Pancreas (tissue), 10 donors: ENCODE results near the gene VANGL1. TPM values are rescaled to one million over a fixed set of nuclear protein-coding genes. Genes with fewer than 3 reads are reported as not detected.

Experiments used
- ATAC-seq, 4 donors: fragments of 200-7000 bp; cut with Tn5 transposase; one replicate each; pipeline versions ENCODE4 v1.8.0 to v1.9.1; 2020; ENCODE audit warnings: mild to moderate bottlenecking in 4 of 4, moderate library complexity in 4 of 4
- DNase-seq, 6 donors: peaks; one replicate each; pipeline ENCODE4 v3.0.0-alpha.2; 2020
- FAIRE-seq: peaks from 2 replicates; lab custom pipeline; 2012; peaks lifted over from hg19 to GRCh38; lab: Jason Lieb, UNC
- H3K27ac ChIP-seq, 4 donors: fragments of 200-600 bp; sonication (generic); 1 replicate in 3 of 4; 2 replicates in 1 of 4; pipeline versions ENCODE4 v1.5.0 to v1.8.0; 2020
- H3K27me3 ChIP-seq, 4 donors: fragments of 200-600 bp; one replicate each; pipeline ENCODE4 v1.8.0; 2021
- H3K36me3 ChIP-seq, 3 donors: fragments of 200-600 bp; sonication (generic) in 1 of 3; one replicate each; pipeline versions ENCODE4 v1.5.0 to v1.8.0; 2020 to 2021
- H3K4me1 ChIP-seq, 3 donors: fragments of 200-600 bp; one replicate each; pipeline ENCODE4 v1.8.0; 2021
- H3K4me3 ChIP-seq, 4 donors: fragments of 200-600 bp; sonication (generic) in 2 of 4; one replicate each; pipeline versions ENCODE4 v1.5.0 to v1.8.0; 2020 to 2021
- H3K9me3 ChIP-seq, 4 donors: fragments of 200-600 bp; one replicate each; pipeline ENCODE4 v1.8.0; 2021
- CTCF ChIP-seq, 4 donors: fragments of 200-600 bp; sonication (generic) in 3 of 4; IDR thresholded peaks; one replicate each; pipeline versions ENCODE4 v1.5.0 to v1.8.0; 2021; ENCODE audit warnings: antibody characterized with exemption in 4 of 4
- WGBS, 2 donors: extraction: QIAGEN DNeasy Blood & Tissue Kit; methylation state at CpG; one replicate each; pipeline ENCODE4 v1.1.7; 2013; 5-methylcytosine and 5-hydroxymethylcytosine counted together
- intact Hi-C, 3 donors: fragments of 100-400 bp; cut with DNase I; formaldehyde crosslinking; loops; one replicate each; pipeline versions ENCODE4 v1.11.1 to v1.14.2; 2022
- polyA plus RNA-seq, 2 donors: library from polyadenylated mRNA; stranded (reverse); fragments of 200-250 nt; gene quantifications; one replicate each; pipeline ENCODE4 v1.2.3, GENCODE V29; 2013
- total RNA-seq, 6 donors: library from RNA; stranded (reverse); fragmentation: NEBNext Ultra II Directional in 4 of 6; extraction: Animal tissue kit (Norgen Biotek cat#: 25700) in 4 of 6; gene quantifications; one replicate each; pipeline versions ENCODE4 v1.2.1 to v1.2.4, GENCODE V29; 2021 to 2023
- donor health status: healthy with polysubstance abuse.
- donor health status: DM: no; HTN: no; CAD: no; lungs with moderate emphysema.
- donor health status: DM: no; HTN: no; CAD: no.
- donor health status: control.
- donor health status: control.
- donor health status: Bipolar disorder and iron deficiency.
- donor health status: DM: yes; HTN: yes; CAD: no.
- donor health status: DM: no; HTN: no; CAD: no.
- donor health status: DM: no; HTN: no; CAD: no.
- donor health status: DM: yes; HTN: yes; CAD: no.

The VANGL1 gene
- total and polyA plus RNA-seq, 8 donors, result 1.2 to 9.0 (median 5.4) TPM

- ATAC-seq, result no peak
- Histone ChIP-seq H3K36me3 (peaks cover 0 to 18% (median 0%) of the 10 kb centered on the region in 3 donors), H3K4me1 (no peaks in the 10 kb centered on the region), H3K27ac (no peak overlapping the region), H3K4me3 (no peak overlapping the region), H3K9me3 (no peaks in the 10 kb centered on the region), H3K27me3 (no peaks in the 10 kb centered on the region)
- no peak for DNase-seq
- 93 to 94% methylated on average over 8 of the region's 8 CpGs for WGBS, 2 donors
- no peak for FAIRE-seq
- intact Hi-C loops, result no loop called here
- no peak for TF ChIP-seq CTCF (IDR thresholded peaks at IDR 0.05)
These were observed 49.2 kb downstream of the VANGL1 start for GRCh38 chr1:115690972-115691371.

GRCh38 chr1:115692224-115692623, 50.5 kb downstream of the VANGL1 start:
- H3K27ac ChIP-seq, result no peak overlapping the region
- WGBS, 2 donors, result 94 to 97% methylated on average over 4 of the region's 4 CpGs
- H3K27me3 ChIP-seq, result no peaks in the 10 kb centered on the region
- intact Hi-C loops, result no loop called here
- TF ChIP-seq CTCF (IDR thresholded peaks at IDR 0.05), result no peak
- DNase-seq, result no peak
- no peak for ATAC-seq
- H3K9me3 ChIP-seq, result no peaks in the 10 kb centered on the region
- peaks cover 0 to 18% (median 0%) of the 10 kb centered on the region in 3 donors for H3K36me3 ChIP-seq
- H3K4me1 ChIP-seq, result no peaks in the 10 kb centered on the region
- FAIRE-seq, result no peak
- no peak overlapping the region for H3K4me3 ChIP-seq

- H3K9me3 ChIP-seq, result no peaks in the 10 kb centered on the region
- H3K27me3 ChIP-seq, result no peaks in the 10 kb centered on the region
- DNase-seq (no peak), FAIRE-seq (no peak), ATAC-seq (no peak)
- intact Hi-C loops, result no loop called here
- no peak for TF ChIP-seq CTCF (IDR thresholded peaks at IDR 0.05)
- no peak overlapping the region for H3K4me3 ChIP-seq
- no peaks in the 10 kb centered on the region for H3K4me1 ChIP-seq
- peaks cover 0 to 18% (median 0%) of the 10 kb centered on the region in 3 donors for H3K36me3 ChIP-seq
- 92 to 95% methylated on average over 3 of the region's 3 CpGs for WGBS, 2 donors
- no peak overlapping the region for H3K27ac ChIP-seq
These were observed 53.0 kb downstream of the VANGL1 start for GRCh38 chr1:115694805-115695204.

- WGBS, 2 donors, result 77 to 85% methylated on average over 1 of the region's 1 CpG
- Histone ChIP-seq H3K27me3 (no peaks in the 10 kb centered on the region), H3K27ac (no peak overlapping the region), H3K4me1 (no peaks in the 10 kb centered on the region), H3K36me3 (no peaks in the 10 kb centered on the region), H3K4me3 (no peak overlapping the region), H3K9me3 (no peaks in the 10 kb centered on the region)
- intact Hi-C loops, result no loop called here
- ATAC-seq (no peak), DNase-seq (no peak), FAIRE-seq (no peak)
- no peak for TF ChIP-seq CTCF (IDR thresholded peaks at IDR 0.05)
These were observed 55.8 kb downstream of the VANGL1 start for GRCh38 chr1:115697619-115698018.

GRCh38 chr1:115701090-115701489, 59.3 kb downstream of the VANGL1 start:
- ATAC-seq, result no peak
- 57 to 74% methylated on average over 3 of the region's 3 CpGs for WGBS, 2 donors
- H3K36me3 ChIP-seq, result no peaks in the 10 kb centered on the region
- DNase-seq, result no peak
- no peak for TF ChIP-seq CTCF (IDR thresholded peaks at IDR 0.05)
- H3K9me3 ChIP-seq, result no peaks in the 10 kb centered on the region
- no peaks in the 10 kb centered on the region for H3K4me1 ChIP-seq
- H3K27ac ChIP-seq, result no peak overlapping the region
- H3K4me3 ChIP-seq, result no peak overlapping the region
- no peaks in the 10 kb centered on the region for H3K27me3 ChIP-seq
- intact Hi-C loops, result loop anchor here in 2 of 3 donors (10.0 kb wide), 1 partner anchor 86 kb away; no protein-coding TSS in a partner anchor
- FAIRE-seq, result no peak
